ENCODE results near the gene ECHDC1.
"Not testable (repeated sequence)": the region's sequence is repeated elsewhere in the genome, so short reads cannot be mapped to it uniquely, and the experiment has no call there.

The ECHDC1 gene, protein sequence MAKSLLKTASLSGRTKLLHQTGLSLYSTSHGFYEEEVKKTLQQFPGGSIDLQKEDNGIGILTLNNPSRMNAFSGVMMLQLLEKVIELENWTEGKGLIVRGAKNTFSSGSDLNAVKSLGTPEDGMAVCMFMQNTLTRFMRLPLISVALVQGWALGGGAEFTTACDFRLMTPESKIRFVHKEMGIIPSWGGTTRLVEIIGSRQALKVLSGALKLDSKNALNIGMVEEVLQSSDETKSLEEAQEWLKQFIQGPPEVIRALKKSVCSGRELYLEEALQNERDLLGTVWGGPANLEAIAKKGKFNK

DNA sequence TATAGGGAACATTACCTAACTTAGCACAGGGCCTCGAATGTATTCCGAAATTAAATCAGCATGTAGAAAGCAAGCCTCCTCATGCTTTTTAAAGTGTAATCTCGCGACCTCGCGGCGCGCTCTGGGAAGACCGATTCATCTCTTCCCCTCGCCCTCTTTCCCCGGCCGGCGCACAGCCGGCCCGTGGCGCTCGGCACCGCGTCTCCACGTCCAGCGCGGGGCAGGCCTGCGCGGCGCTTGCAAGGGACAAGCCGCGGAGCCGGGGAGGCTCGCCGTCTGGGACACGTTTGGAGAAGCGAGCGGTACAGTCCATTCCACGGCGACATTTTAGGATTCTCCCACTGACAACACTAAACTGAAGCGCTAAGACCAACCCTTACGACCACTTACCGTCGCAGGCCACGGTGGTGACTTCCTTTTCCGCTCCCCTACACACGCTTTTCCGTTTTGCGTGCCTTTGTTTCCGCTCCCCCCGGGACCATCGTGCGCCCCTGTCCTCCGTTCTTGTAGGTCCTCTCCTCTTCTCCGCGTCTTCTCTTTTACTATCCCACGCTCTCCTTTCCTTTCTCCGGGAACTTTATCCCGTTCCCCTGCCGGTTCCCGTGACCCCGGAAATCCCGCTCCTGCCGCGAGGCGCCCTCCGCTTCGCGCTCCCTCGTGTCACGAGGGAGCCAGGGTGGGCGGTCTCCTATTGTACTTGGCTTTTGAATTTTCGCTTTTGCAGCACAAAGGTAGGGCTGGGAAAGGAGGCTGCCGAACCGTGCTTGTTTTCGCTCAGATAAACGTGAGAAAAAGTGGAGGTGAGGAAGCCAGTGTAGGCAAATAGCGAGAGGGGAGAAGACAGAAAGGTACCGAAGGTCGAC is at the start of gene ECHDC1:
Gene ECHDC1, minus strand, starts transcription at position 664 of the 863 bp plus-strand sequence. CDS start 12,581 bp downstream, outside the sequence.
- peak; percentile 78 for DNase-seq (ENCODE audit: low read depth, low spot score)
- in situ Hi-C loops (cut with HindIII; ENCODE audit: low sequenced_read_pairs) = no loop called here
- TF ChIP-seq, protein P1, sequence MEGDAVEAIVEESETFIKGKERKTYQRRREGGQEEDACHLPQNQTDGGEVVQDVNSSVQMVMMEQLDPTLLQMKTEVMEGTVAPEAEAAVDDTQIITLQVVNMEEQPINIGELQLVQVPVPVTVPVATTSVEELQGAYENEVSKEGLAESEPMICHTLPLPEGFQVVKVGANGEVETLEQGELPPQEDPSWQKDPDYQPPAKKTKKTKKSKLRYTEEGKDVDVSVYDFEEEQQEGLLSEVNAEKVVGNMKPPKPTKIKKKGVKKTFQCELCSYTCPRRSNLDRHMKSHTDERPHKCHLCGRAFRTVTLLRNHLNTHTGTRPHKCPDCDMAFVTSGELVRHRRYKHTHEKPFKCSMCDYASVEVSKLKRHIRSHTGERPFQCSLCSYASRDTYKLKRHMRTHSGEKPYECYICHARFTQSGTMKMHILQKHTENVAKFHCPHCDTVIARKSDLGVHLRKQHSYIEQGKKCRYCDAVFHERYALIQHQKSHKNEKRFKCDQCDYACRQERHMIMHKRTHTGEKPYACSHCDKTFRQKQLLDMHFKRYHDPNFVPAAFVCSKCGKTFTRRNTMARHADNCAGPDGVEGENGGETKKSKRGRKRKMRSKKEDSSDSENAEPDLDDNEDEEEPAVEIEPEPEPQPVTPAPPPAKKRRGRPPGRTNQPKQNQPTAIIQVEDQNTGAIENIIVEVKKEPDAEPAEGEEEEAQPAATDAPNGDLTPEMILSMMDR (IDR thresholded peaks at IDR 0.05; ENCODE audit: low read depth, low read length) = no peak
- H3K4me3 ChIP-seq (ENCODE audit: low read depth, low read length) = peak within 1 kb of the TSS; percentile 88

DNA sequence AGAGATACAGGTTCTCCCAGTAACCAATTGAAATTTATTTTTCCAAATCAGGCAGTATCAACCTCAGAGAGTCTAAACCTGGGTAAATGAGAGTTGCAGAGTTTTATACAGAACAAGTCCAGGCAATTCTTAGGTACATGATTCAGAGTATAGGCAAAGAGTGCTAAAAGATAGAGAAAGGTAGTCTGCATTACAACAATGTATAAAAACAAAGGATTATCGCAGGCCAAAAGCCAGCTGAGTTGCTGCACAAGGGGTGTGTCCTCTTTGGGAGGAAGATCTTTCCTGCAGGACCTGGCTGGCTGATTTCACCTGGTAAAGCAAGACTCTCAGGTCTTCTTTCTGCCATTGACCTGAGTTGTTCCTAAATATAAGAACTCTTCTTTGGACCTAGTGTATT is 48.9 kb upstream of the ECHDC1 start:
- in situ Hi-C loops (cut with HindIII; ENCODE audit: low sequenced_read_pairs) = no loop called here
- DNase-seq (ENCODE audit: low read depth, low spot score) = no peak
- H3K4me3 ChIP-seq (ENCODE audit: low read depth, low read length) = no peak overlapping the region
- TF ChIP-seq, protein P1 (IDR thresholded peaks at IDR 0.05; ENCODE audit: low read depth, low read length) = no peak

DNA sequence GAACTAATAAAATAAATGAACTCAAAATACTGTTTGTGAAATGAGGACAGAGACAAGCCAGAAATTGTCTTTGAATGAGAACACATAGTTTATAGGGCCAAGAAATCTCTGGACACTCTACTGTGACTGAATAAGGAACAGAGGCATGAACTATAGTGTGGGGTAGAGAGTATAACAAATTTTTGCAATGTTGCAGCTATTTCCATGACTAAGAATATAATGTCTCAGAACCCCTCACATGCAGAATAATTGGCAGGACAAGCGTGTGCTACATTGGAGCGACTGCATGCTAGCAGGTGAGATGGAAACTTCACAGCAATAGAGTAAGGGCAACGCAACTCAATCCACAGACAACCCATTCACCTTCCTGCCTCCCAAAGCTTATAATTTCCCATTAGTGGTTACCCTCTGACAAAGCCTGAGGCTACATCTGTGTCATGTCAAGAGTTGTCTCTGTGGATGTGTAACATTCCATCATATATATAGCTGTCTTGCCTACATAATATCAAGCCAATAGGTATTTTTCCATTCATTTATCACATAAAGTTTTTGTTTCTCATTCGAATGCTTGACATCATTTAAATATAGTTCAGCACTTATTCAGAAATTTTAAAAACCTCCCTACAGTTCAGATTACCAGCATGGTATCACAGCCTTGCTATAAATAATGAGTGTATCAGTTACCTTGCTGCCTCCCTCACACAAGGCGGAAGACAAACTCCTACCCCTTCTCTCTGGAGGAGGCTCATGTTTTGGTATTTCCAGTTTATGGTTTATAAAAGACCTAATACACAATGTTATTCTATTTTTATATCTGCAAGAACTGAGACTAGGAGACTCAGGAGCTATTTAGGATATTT is 47.9 kb upstream of the ECHDC1 start:
- no peak for DNase-seq (ENCODE audit: low read depth, low spot score)
- TF ChIP-seq, protein P1 (IDR thresholded peaks at IDR 0.05; ENCODE audit: low read depth, low read length) = no peak
- H3K4me3 ChIP-seq (ENCODE audit: low read depth, low read length) = no peak overlapping the region
- in situ Hi-C loops (cut with HindIII; ENCODE audit: low sequenced_read_pairs) = no loop called here

DNA sequence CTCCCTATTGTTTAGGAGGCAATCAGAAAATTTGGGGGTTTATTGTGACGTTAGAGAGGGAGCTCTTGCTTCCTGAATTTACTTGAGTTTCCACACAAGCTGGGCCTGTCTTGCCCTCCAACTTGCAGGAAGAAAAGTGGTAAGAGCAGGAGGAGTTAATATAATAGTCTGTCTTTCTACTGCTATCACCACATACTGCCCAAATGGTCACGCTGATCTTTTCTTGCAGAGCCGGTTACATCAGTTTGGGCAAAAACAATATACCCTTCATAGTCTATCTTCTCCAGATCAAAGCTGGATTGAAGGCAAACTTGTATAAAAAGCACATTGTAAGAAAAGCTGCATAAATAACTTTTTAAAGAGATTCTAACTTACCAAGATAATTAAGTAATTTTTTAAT is 46.3 kb upstream of the ECHDC1 start:
- DNase-seq (ENCODE audit: low read depth, low spot score) = no peak
- TF ChIP-seq, protein P1 (IDR thresholded peaks at IDR 0.05; ENCODE audit: low read depth, low read length) = no peak
- in situ Hi-C loops (cut with HindIII; ENCODE audit: low sequenced_read_pairs) = no loop called here
- H3K4me3 ChIP-seq (ENCODE audit: low read depth, low read length) = no peak overlapping the region

DNA sequence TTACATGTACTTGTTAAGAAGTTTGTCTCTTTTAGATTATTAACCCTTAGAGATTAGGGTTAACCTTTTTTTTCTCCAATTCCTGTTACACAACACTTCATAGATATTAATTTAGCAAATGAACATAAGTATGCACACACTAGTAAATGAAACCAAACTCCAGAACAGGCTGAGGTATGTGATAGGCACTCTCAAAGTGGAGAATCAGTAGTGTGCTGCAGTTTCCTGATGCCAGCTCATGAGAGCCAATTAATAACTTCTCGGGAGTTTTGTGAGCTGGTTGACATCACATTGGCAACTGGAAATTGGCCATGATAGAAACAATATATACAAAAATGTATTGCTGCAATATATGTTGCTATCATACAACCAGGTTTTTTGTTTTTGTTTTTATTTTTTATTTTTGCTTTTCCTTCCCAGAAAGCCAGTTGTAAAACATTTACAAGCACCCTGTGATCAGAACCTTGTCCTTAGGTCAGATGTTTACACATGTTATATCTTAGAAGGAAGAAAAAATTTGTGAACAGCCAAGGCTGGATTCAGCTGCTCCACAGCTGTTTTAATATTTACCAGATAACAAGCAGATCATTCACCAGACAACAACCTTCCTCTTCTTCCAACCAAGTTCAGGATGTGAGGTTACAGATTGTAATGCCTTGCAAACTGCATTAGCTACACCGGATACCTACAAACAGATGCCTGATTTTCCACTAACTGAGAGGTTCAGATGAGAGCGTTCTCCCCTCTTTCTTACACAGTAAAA is 42.4 kb upstream of the ECHDC1 start:
- in situ Hi-C loops (cut with HindIII; ENCODE audit: low sequenced_read_pairs) = no loop called here
- no peak overlapping the region for H3K4me3 ChIP-seq (ENCODE audit: low read depth, low read length)
- no peak for DNase-seq (ENCODE audit: low read depth, low spot score)
- TF ChIP-seq, protein P1 (IDR thresholded peaks at IDR 0.05; ENCODE audit: low read depth, low read length) = no peak

DNA sequence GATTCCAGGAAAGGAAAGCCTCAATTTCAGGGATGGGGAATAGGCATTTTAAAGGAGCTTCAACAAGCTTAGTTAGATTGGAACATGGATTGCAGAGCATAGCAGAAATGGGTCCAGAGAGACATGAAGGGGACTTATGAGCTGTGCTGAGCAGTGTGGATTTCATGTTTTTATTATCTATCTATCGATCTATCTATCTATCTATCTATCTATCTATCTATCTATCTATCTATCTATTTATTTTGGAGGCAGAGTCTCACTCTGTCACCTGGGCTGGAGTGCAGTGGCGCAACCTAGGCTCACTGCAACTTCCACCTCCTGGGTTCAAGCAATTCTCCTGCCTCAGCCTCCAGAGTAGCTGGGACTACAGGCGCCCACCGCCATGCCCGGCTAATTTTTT is 41.4 kb upstream of the ECHDC1 start:
- DNase-seq (ENCODE audit: low read depth, low spot score); in situ Hi-C loops (cut with HindIII; ENCODE audit: low sequenced_read_pairs); H3K4me3 ChIP-seq (ENCODE audit: low read depth, low read length): not testable (repeated sequence)
